SKM-1 (cell line): ENCODE results near the gene XRCC2.

Source experiments
- DNase-seq: peaks from one replicate; lab custom pipeline; 2025; ENCODE audit not compliant: unreplicated experiment; lab: John Stamatoyannopoulos, UW

XRCC2 gene

DNA sequence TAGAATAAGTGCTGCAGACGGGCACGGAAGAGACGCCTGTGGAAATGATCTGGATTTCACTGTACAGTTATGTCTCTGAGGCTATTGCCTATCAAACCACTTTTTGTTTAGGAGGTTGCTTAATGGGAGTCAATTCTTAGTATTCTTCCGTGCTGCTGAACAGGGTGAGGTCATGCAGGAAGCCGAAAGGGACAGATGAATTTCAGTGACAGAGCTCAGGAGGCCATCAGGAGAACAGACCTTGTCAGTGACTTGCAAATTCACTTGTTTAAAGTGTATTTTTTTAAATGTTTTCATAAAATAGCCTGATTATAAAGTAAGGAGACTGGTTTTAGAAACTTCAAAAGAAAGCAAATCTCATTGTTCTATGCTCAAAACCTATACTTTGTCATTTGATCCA is 58.9 kb downstream of the XRCC2 start:
- no peak for DNase-seq

DNA sequence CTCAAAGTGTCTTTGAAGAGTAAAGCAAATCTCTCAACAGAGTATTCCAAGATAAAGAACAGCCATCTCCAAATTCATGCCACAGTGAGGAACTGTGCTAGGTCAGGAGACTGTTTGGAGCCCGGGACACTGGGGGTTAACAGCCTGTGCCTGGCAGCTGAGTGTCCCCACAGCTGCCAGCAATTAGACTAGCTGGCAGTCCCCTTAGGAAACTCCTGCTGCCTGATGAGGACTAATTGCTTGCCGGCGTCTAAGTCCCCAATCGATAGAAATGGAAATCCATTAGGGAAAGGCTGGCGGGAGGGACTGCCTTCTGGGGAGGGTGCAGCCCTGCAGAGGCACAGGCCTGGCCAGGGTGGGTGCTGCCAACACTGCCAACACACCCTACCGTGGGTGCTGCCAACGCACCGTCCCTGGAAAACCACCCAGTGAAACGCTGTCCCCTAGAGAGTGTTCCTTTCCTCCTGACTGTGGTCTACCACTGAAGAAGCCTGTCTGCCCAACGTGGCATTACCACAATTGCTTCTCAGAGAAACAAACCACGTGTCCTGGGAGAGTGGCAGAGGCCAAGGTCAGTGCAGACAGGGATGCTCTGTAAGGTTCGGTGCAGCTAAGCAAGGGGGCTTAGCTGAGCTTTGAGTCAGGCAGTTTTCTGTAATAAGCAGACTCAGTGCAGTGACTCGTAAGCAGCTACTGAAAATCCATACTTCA is 60.8 kb downstream of the XRCC2 start:
- no peak for DNase-seq

DNA sequence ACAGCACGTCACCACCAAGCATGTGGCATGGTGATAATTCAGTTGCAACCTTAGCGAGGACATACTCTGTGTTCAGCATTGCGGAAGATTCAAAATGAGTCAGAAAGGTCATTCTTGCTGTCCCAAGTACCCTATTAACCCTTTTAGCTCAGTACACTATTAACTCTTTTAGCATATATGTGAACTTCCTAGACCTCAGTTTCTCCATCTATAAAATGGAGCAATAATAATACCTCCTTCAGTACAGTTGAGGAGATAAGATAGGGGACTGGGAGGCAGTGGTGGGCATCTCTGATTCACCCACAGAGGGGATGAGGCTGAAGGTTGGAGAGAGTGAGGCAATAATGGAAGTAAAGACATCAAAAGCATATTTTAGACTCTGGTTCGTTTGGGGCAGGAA is 67.3 kb downstream of the XRCC2 start:
- DNase-seq = no peak

DNA sequence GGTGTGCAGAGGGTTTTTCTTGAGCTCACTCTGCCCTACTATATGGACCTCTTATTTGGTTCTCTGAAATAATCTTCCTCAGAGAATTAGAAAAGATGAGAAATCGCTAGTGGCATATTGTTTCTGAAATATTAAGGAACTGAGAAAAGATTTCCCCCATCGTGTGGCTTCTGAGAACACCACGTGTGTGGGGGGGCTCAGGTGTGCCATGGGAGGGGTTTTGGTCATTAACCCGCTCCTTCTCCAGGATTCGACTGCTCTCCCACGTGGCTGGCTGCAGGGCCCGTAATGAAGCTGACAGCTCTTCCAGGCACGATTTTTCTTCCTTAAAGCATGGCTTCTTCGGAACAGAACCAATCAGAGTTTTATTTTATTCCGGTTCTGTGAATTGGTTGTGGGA is 67.7 kb downstream of the XRCC2 start:
- DNase-seq = no peak

DNA sequence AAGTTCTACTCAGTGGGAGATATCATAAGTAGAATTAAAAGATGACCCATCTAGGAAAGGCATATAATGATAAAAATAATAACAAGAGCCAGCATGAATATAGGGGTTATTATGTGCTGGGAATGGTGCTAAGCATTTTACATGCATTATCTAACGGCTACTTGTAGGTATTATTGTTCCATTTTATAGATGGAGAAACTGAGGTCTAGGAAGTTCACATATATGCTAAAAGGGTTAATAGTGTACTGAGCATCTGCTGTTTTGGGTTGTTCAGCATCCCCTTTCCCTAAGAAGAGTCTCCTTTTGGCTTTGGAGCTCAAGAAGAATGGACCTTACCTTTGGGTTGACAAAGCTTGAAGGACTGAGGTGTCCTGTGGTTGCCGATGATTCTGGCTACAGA is 68.9 kb downstream of the XRCC2 start:
- no peak for DNase-seq

DNA sequence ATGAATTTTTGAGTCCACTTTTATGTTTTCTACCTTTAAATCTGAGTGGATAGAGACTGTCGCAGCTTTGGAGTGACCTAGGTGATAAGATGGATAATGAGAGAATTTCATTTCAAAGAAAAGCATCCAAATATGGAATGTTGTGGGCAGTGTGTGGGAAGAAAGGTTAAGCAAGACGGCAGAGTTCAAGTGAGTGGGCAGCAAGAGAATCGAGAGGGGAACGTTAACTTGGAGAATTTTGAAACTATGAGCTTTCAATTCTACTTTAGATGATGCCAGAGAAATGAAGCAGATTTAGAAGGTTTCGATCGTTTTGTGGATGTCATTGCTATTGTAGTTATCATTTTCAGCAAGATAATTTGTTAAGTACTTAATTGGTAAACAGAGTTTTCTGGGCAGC is 73.0 kb downstream of the XRCC2 start:
- DNase-seq = no peak

DNA sequence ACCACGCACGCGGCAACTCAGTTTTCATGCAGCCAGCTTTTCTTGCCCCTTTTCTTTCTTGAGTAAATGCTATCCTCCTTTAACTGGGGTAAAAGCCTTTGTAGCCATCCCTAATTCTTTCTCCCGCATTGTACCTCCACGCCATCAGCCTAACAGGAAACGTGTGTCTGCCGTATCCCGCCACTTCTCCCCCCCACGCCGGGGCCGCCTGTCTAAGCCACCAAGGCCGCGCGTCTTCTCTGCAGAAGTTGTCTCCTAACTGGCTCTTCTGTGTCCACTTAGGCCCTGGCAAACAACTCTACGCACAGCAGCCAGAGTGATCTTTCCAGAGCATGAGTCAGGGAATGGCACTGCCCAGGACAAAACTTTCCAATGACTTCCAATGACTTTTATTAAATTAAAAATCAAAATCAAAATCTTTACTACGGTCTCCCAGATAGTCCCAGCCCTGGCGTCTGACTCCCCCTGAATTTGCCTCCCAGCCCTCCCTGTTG is 74.6 kb downstream of the XRCC2 start:
- DNase-seq = no peak

DNA sequence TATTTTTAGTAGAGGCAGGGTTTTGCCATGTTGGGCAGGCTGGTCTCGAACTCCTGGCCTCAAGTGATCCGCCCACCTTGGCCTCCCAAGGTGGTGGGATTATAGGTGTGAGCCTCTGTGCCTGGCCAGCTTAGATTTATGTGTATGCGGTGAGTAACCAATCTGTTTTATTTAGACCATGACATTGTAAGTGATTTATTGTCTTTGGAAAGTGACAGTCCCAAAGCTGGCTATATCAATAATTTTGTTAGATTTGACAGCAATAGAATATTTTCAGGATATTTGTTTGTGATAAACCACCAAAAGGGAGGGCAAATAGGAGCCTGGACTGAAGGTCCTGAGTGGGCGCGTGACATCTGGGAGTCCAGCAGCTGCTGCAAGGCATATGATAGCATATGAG is 75.7 kb downstream of the XRCC2 start:
- no peak for DNase-seq

DNA sequence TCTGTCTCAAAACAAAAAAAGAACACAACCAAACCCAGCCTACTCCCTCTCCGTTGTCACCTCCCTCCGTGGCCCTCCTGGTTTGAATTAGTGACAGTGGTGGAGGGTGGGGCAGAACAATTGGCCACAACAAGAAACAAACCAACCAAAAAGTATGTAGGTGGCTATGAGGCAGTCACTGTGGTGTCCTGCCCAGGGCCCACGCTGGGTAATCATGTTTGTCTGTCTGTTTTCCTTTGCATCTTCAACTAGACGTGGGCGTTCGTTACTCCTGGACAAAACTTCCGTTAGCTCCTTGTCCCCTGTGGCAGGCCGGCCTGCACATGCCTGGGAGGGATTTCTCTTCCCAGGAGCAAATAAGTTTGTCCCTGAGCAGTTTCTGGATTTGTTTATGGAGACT is 78.4 kb downstream of the XRCC2 start:
- no peak for DNase-seq

DNA sequence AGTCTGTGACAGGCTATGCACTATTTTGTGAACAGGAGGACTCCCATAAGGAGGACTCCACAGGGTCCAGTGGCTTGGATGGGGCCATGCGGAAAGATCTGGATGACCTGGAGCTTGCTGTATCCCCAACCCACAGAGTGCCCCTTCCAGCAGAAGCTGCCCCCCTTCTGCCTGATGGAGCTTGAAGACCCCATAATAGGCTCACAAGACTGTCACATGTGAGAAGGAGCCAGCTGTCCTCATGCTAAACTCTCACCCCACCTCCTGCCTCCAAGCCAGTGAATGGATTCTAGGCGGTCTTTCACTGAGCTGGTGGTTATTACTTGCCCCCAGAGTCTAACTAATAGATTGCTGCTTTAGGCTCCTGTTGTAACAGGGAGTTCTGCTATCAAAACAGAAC is 79.1 kb downstream of the XRCC2 start:
- no peak for DNase-seq
